WTC11 (cell line): ENCODE results near the gene JADE1.

ENCODE experiments used
- CBFB ChIP-seq: sonication (generic); formaldehyde crosslinking; IDR thresholded peaks from 2 replicates; pipeline ENCODE4 v1.8.1; 2022; ENCODE audit warnings: mild to moderate bottlenecking, low read depth, missing genetic modification reagents
- CREB1 ChIP-seq: sonication (generic); formaldehyde crosslinking; IDR thresholded peaks from 2 replicates; pipeline ENCODE4 v1.8.0; 2023; ENCODE audit warnings: mild to moderate bottlenecking, missing genetic modification reagents
- CREM ChIP-seq: sonication (generic); formaldehyde crosslinking; IDR thresholded peaks from 2 replicates; pipeline ENCODE4 v1.8.1; 2022; ENCODE audit warnings: mild to moderate bottlenecking, missing genetic modification reagents, moderate library complexity
- CTCF ChIP-seq: fragments of 200-600 bp; IDR thresholded peaks from 2 replicates; pipeline ENCODE4 v1.8.0; 2022; ENCODE audit warnings: antibody characterized with exemption
- ESRRA ChIP-seq: sonication (generic); formaldehyde crosslinking; IDR thresholded peaks from 2 replicates; pipeline ENCODE4 v1.8.1; 2022; ENCODE audit warnings: mild to moderate bottlenecking, missing genetic modification reagents, borderline replicate concordance
- KAT7 ChIP-seq: sonication (generic); formaldehyde crosslinking; IDR thresholded peaks from 2 replicates; pipeline ENCODE4 v1.8.1; 2023; ENCODE audit warnings: missing genetic modification reagents, mild to moderate bottlenecking, borderline replicate concordance
- NFE2L1 ChIP-seq: sonication (generic); formaldehyde crosslinking; IDR thresholded peaks from 2 replicates; pipeline ENCODE4 v1.8.1; 2023; ENCODE audit warnings: missing genetic modification reagents
- PRDM15 ChIP-seq: sonication (generic); formaldehyde crosslinking; IDR thresholded peaks from 2 replicates; pipeline ENCODE4 v1.8.0; 2022; ENCODE audit warnings: missing genetic modification reagents
- SP1 ChIP-seq: sonication (generic); formaldehyde crosslinking; conservative IDR thresholded peaks from 2 replicates; pipeline ENCODE4 v1.8.1; 2022; ENCODE audit warnings: missing genetic modification reagents
- ZBTB21 ChIP-seq: sonication (generic); formaldehyde crosslinking; IDR thresholded peaks from 2 replicates; pipeline ENCODE4 v1.8.1; 2023; ENCODE audit warnings: mild to moderate bottlenecking, missing genetic modification reagents, borderline replicate concordance
- ZNF416 ChIP-seq: fragments of 250-450 bp; sonication (Bioruptor Pico); IDR thresholded peaks from 2 replicates; pipeline ENCODE4 v1.9.0; 2021; ENCODE audit warnings: mild to moderate bottlenecking, inconsistent platforms
- ZNF512 ChIP-seq: sonication (generic); formaldehyde crosslinking; IDR thresholded peaks from 2 replicates; pipeline ENCODE4 v1.8.1; 2022; ENCODE audit warnings: missing genetic modification reagents, borderline replicate concordance
- TF ChIP-seq, protein P1 (sequence below): sonication (generic); formaldehyde crosslinking; IDR thresholded peaks from 2 replicates; pipeline ENCODE4 v1.8.1; 2023; ENCODE audit warnings: mild to moderate bottlenecking, missing genetic modification reagents, moderate library complexity
- TF ChIP-seq, protein P2 (sequence below): fragments of 250-450 bp; sonication (Bioruptor Pico); IDR thresholded peaks from 2 replicates; pipeline ENCODE4 v1.9.0; 2021; ENCODE audit warnings: mild to moderate bottlenecking

DNA sequence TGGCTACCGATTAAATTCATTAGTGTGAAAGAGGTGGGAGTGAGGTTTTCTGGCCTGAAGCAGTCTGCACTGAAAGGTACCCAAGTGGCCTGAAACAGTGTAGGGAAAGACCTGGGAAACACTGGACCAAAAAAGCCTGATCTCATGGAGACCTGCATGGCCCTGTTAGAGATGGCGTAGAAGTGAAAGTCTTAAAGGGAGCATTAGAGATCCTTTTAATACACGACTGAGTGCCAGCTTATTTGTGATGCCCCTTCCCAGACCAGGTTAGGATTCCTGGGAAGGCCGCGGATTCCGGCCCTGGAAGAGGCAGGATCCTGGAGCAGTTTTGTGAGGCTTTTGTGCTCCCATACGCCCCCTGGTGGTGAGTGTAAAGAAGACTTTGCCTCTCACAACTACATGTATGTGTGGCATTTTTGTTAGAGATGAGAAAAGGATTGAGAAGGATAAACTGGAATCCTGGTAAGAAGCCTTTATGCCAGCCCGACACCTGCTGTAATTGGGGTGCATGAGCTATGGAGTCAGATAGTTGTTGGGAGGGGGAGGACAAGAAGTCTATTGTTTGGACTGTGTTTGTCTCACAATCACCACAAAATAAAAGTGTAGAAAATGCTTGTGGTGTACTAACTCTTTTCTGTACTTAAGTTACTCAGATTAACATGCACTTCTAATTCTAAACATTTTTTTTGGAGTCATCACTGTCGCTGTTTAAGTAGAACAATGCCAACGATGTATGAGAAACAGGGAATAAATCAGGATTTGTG, 54.0 kb downstream of the JADE1 start:
- no peak for TF ChIP-seq NFE2L1
- peak; percentile 85 for TF ChIP-seq CTCF
- TF ChIP-seq CREM, result no peak
- no peak for TF ChIP-seq KAT7 (CRISPR knock-in tag)
- TF ChIP-seq PRDM15 (CRISPR knock-in tag), result no peak
- TF ChIP-seq ZBTB21, result no peak
- TF ChIP-seq SP1 (CRISPR knock-in tag), result no peak
- TF ChIP-seq, protein P1, sequence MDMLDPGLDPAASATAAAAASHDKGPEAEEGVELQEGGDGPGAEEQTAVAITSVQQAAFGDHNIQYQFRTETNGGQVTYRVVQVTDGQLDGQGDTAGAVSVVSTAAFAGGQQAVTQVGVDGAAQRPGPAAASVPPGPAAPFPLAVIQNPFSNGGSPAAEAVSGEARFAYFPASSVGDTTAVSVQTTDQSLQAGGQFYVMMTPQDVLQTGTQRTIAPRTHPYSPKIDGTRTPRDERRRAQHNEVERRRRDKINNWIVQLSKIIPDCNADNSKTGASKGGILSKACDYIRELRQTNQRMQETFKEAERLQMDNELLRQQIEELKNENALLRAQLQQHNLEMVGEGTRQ, result no peak
- TF ChIP-seq CREB1 (CRISPR knock-in tag), result no peak
- TF ChIP-seq ZNF416, result no peak
- TF ChIP-seq CBFB, result no peak
- TF ChIP-seq, protein P2, sequence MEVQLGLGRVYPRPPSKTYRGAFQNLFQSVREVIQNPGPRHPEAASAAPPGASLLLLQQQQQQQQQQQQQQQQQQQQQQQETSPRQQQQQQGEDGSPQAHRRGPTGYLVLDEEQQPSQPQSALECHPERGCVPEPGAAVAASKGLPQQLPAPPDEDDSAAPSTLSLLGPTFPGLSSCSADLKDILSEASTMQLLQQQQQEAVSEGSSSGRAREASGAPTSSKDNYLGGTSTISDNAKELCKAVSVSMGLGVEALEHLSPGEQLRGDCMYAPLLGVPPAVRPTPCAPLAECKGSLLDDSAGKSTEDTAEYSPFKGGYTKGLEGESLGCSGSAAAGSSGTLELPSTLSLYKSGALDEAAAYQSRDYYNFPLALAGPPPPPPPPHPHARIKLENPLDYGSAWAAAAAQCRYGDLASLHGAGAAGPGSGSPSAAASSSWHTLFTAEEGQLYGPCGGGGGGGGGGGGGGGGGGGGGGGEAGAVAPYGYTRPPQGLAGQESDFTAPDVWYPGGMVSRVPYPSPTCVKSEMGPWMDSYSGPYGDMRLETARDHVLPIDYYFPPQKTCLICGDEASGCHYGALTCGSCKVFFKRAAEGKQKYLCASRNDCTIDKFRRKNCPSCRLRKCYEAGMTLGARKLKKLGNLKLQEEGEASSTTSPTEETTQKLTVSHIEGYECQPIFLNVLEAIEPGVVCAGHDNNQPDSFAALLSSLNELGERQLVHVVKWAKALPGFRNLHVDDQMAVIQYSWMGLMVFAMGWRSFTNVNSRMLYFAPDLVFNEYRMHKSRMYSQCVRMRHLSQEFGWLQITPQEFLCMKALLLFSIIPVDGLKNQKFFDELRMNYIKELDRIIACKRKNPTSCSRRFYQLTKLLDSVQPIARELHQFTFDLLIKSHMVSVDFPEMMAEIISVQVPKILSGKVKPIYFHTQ (CRISPR knock-in tag), result no peak
- no peak for TF ChIP-seq ESRRA (CRISPR knock-in tag)
- no peak for TF ChIP-seq ZNF512
